ENCODE data around the gene MRPL9. TPM values are rescaled to one million over a fixed set of nuclear protein-coding genes. Genes with fewer than 3 reads are reported as not detected.

MRPL9 gene
- total and polyA plus RNA-seq, 10 donors, result 55.4 to 92.6 (median 68.6) TPM

GRCh38 chr1:151723726-151724370 lies 39.4 kb downstream of the MRPL9 start:
- no peak for TF ChIP-seq POLR2AphosphoS5 (IDR thresholded peaks at IDR 0.05)
- no peak for TF ChIP-seq CTCF (IDR thresholded peaks at IDR 0.05 in 8 of 11, conservative IDR thresholded peaks at IDR 0.05 in 3 of 11)
- no peak for TF ChIP-seq POLR2A (IDR thresholded peaks at IDR 0.05)
- H3K27me3 ChIP-seq (replicated peaks in 1 of 7), result peaks cover 0 to 88% (median 11%) of the 10 kb centered on the region in 7 donors
- 38 to 50% (median 48%) methylated on average over 3 of the region's 3 CpGs for WGBS, 5 donors
- DNase-seq, result no peak
- intact Hi-C loops (cut with DNase I; ENCODE audit: low total_unique reads), result no loop called here
- H3K4me1 ChIP-seq, result peaks cover 6 to 29% (median 22%) of the 10 kb centered on the region in 6 donors
- H3K27ac ChIP-seq, result no peak overlapping the region
- H3K4me3 ChIP-seq, result no peak overlapping the region
- no peaks in the 10 kb centered on the region for H3K9me3 ChIP-seq
- H3K36me3 ChIP-seq, result no peaks in the 10 kb centered on the region

DNA sequence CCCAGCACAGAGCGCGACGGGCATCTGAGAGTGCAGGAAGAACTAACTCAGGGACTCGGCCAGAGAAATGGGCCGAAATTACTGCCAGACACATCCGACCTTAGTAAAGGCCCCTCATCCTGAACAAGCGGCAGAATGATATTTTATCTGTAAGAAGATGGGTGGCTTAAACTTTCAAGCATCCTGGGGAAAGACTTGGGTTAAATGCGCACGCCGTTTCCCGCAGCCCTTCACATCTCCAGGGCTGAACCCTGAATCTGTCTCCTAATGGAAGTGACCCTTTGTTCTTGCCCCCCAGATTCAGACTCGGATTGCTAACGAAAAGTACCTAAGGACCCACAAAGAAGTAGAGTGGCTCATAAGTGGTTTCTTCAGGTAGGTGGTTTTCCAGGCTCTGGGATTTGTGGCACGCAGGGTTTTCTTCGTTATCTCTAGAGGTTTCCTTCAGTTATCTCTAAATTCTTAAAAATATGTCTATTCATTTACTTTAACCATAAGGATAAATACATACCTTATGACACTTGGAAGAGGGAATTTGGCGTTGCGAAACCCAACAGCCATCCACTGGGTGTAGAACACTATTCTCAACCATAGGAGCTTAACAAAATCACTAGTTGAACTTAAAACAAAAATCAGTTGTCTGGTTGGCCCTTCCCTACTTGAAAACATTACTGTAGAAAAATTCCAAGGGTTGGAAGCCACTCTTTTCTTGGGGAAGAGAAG lies 41.3 kb downstream of the MRPL9 start:
- Histone ChIP-seq H3K27ac (peak overlapping the region in 2 of 8 donors; percentile 62 to 81), H3K4me1 (peaks cover 6 to 38% (median 27%) of the 10 kb centered on the region in 6 donors), H3K4me3 (peak overlapping the region; percentile 36 to 66 (median 54)), H3K36me3 (no peaks in the 10 kb centered on the region), H3K27me3 (replicated peaks in 1 of 7) (peaks cover 2 to 90% (median 14%) of the 10 kb centered on the region in 7 donors), H3K9me3 (no peaks in the 10 kb centered on the region)
- intact Hi-C loops (cut with DNase I; ENCODE audit: low total_unique reads), result no loop called here
- DNase-seq, result no peak
- WGBS, 5 donors, result 28 to 41% (median 31%) methylated on average over 17 of the region's 17 CpGs
- TF ChIP-seq CTCF (IDR thresholded peaks at IDR 0.05 in 8 of 11, conservative IDR thresholded peaks at IDR 0.05 in 3 of 11), result peak in 1 of 11 experiments; percentile 7
- no peak for TF ChIP-seq POLR2A (IDR thresholded peaks at IDR 0.05)
- no peak for TF ChIP-seq POLR2AphosphoS5 (IDR thresholded peaks at IDR 0.05)

DNA sequence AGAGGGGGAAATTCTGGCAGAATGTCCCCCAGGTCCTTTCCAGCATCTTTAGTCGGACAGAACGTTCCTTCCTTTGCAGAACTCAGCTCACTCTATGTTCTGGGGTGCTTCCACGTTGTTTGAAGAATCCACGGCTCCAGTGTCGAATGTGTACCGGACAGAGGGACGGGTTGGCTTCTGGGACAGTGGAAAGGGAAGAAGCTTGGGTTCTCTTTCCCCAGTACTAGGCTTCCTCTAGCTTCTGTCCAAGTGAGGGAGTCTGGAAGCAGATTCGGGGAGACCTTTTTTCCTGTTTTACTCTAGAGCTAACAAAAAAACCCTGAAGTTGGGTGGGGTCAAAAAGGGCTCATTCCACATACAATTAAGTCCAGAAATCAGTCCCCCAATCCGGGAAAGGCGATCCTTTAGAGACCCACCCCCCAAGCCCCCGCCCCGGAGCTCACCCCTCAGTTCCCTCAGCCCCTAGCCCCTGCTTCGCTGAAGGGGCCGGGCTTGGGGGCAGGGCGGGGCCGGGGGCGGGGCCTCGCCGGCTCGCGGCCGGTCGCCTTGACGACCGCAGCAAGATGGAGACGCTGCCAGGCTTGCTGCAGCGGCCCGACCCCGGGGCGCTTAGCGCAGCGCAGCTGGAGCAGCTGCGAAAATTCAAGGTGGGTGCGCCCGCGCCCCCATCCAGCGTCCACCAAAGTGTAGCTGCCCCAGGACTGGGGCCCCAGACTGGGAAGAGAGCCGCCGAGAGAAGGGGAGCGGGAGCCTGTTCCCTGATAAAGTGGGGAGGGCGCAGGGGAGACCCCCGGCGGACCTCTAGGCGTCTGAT lies 42.1 kb downstream of the MRPL9 start, which contains the start of gene RIIAD1:
Gene RIIAD1 (plus strand): TSS at position 549 of the 814 bp plus-strand sequence. CDS start 15 bp downstream, at position 564.
- H3K4me3 ChIP-seq, result peak within 1 kb of the TSS; percentile 36 to 66 (median 54)
- H3K27me3 ChIP-seq (replicated peaks in 1 of 7), result peaks cover 2 to 90% (median 20%) of the 10 kb centered on the region in 7 donors
- no peaks in the 10 kb centered on the region for H3K9me3 ChIP-seq
- peak; percentile 87 for DNase-seq
- intact Hi-C loops (cut with DNase I; ENCODE audit: low total_unique reads), result no loop called here
- H3K27ac ChIP-seq, result peak within 1 kb of the TSS in 7 of 8 donors; percentile 60 to 81 (median 69)
- TF ChIP-seq POLR2A (IDR thresholded peaks at IDR 0.05), result no peak
- TF ChIP-seq POLR2AphosphoS5 (IDR thresholded peaks at IDR 0.05), result no peak
- TF ChIP-seq CTCF (IDR thresholded peaks at IDR 0.05 in 8 of 11, conservative IDR thresholded peaks at IDR 0.05 in 3 of 11), result no peak
- WGBS, 5 donors, result 2 to 6% (median 3%) methylated on average over 26 to 44 of the region's 44 CpGs
- H3K4me1 ChIP-seq, result peaks cover 6 to 46% (median 32%) of the 10 kb centered on the region in 6 donors
- H3K36me3 ChIP-seq, result no peaks in the 10 kb centered on the region
